ENCODE measurements around the gene PGBD2. TPM values are rescaled to one million over a fixed set of nuclear protein-coding genes. Genes with fewer than 3 reads are reported as not detected.

The PGBD2 gene
- total RNA-seq, 2 donors from 2014 or later = 6.3 to 7.5 TPM

- no peak for DNase-seq
- Histone ChIP-seq H3K36me3 (replicated peaks in 1 of 2; ENCODE audit: insufficient read depth in 1 of 2, low read depth in 2 of 2) (no peaks in the 10 kb centered on the region), H3K27me3 (no peaks in the 10 kb centered on the region), H3K27ac (no peak overlapping the region), H3K4me3 (no peak overlapping the region), H3K4me1 (no peaks in the 10 kb centered on the region), H3K9me3 (no peaks in the 10 kb centered on the region)
- ATAC-seq = no peak
- no peak for TF ChIP-seq CTCF (IDR thresholded peaks at IDR 0.05)
- no peak for TF ChIP-seq POLR2A (IDR thresholded peaks at IDR 0.05)
- intact Hi-C loops (cut with DNase I) = no loop called here
Observed at GRCh38 chr1:248894837-248895236, 11.2 kb upstream of the PGBD2 start.

GRCh38 chr1:248897412-248898337 is 8.4 kb upstream of the PGBD2 start:
- Histone ChIP-seq H3K9me3 (no peaks in the 10 kb centered on the region), H3K27me3 (no peaks in the 10 kb centered on the region), H3K27ac (no peak overlapping the region), H3K36me3 (replicated peaks in 1 of 2; ENCODE audit: insufficient read depth in 1 of 2, low read depth in 2 of 2) (no peaks in the 10 kb centered on the region), H3K4me1 (no peaks in the 10 kb centered on the region), H3K4me3 (no peak overlapping the region)
- intact Hi-C loops (cut with DNase I) = no loop called here
- DNase-seq = no peak
- no peak for ATAC-seq
- TF ChIP-seq POLR2A (IDR thresholded peaks at IDR 0.05) (no peak), CTCF (IDR thresholded peaks at IDR 0.05) (no peak)
- WGBS, 2 donors = 76 to 78% methylated on average over 8 to 9 of the region's 9 CpGs

GRCh38 chr1:248900637-248901036 is 5.4 kb upstream of the PGBD2 start:
- TF ChIP-seq POLR2A (IDR thresholded peaks at IDR 0.05) = no peak
- Histone ChIP-seq H3K4me1 (peaks cover 7% of the 10 kb centered on the region), H3K4me3 (no peak overlapping the region), H3K36me3 (replicated peaks in 1 of 2; ENCODE audit: insufficient read depth in 1 of 2, low read depth in 2 of 2) (no peaks in the 10 kb centered on the region), H3K9me3 (no peaks in the 10 kb centered on the region), H3K27me3 (no peaks in the 10 kb centered on the region), H3K27ac (no peak overlapping the region)
- ATAC-seq = no peak
- WGBS, 2 donors = 89 to 100% methylated on average over 1 of the region's 1 CpG
- no peak for DNase-seq
- intact Hi-C loops (cut with DNase I) = no loop called here

- ATAC-seq (no peak), DNase-seq (no peak)
- H3K4me1 ChIP-seq = peaks cover 9% of the 10 kb centered on the region
- intact Hi-C loops (cut with DNase I) = no loop called here
- 71 to 79% methylated on average over 2 of the region's 2 CpGs for WGBS, 2 donors
- no peaks in the 10 kb centered on the region for H3K36me3 ChIP-seq (replicated peaks in 1 of 2; ENCODE audit: insufficient read depth in 1 of 2, low read depth in 2 of 2)
- H3K4me3 ChIP-seq = no peak overlapping the region
- no peak overlapping the region for H3K27ac ChIP-seq
- TF ChIP-seq POLR2A (IDR thresholded peaks at IDR 0.05) = no peak
- TF ChIP-seq CTCF (IDR thresholded peaks at IDR 0.05) = no peak
- H3K9me3 ChIP-seq = no peaks in the 10 kb centered on the region
- no peaks in the 10 kb centered on the region for H3K27me3 ChIP-seq
Observed at GRCh38 chr1:248901578-248901977, 4.5 kb upstream of the PGBD2 start.

- no peak for TF ChIP-seq CTCF (IDR thresholded peaks at IDR 0.05)
- no peak for TF ChIP-seq POLR2A (IDR thresholded peaks at IDR 0.05)
- WGBS, 2 donors = 86 to 92% methylated on average over 3 of the region's 3 CpGs
Observed at GRCh38 chr1:248904437-248905216, 1.4 kb upstream of the PGBD2 start.

More at GRCh38 chr1:248904437-248905216, 1.4 kb upstream of the PGBD2 start:
- ATAC-seq = no peak
- intact Hi-C loops (cut with DNase I) = no loop called here
- H3K27ac ChIP-seq = no peak overlapping the region
- DNase-seq = no peak
- peaks cover 38% of the 10 kb centered on the region for H3K4me1 ChIP-seq
- no peaks in the 10 kb centered on the region for H3K27me3 ChIP-seq
- H3K36me3 ChIP-seq (replicated peaks in 1 of 2; ENCODE audit: insufficient read depth in 1 of 2, low read depth in 2 of 2) = no peaks in the 10 kb centered on the region
- no peak overlapping the region for H3K4me3 ChIP-seq
- H3K9me3 ChIP-seq = no peaks in the 10 kb centered on the region
